Measurements from ENCODE around the gene CCDC169.
"Not testable (repeated sequence)": the region's sequence is repeated elsewhere in the genome, so short reads cannot be mapped to it uniquely, and the experiment has no call there.

CCDC169 gene

DNA sequence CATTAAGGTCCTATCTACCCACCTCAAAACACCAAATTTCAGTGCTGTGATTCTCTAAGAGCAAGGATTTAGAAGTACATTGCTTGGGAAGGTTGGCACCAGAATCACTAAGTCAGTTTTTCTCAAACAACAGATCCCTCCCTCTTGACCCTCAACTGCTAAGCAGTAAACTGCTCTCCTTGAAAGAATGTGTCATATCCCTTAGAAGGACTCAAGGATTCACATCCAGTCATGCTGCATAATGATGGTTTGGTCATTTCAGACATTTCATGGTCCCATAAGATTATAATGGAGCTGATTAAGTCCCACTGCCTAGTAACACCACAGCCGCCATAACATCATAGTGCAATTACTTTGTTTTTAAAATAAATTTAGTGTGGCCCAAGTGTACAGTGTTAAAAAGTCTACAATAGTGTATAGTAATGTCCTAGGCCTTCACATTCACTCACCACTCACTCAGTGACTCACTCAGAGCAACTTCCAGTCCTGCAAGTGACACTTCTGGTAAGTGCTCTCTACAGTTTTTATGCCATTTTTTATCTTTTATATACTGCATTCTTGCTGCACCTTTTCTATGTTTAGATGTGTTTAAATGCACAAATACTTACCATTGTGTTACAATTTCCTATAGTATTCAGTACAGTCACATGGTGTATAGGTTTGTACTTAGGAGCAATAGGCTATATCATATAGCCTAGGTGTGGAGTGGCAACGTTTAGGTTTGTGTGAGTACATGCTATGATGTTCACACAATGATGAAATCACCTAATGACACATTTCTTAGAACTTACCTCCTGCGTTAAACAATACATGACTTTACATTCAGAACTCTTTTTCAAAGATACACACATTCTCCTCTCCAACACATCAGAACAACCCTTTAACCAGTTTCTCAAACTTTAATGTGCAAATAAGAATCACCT, 15.7 kb upstream of the CCDC169 start:
- no peak for DNase-seq

DNA sequence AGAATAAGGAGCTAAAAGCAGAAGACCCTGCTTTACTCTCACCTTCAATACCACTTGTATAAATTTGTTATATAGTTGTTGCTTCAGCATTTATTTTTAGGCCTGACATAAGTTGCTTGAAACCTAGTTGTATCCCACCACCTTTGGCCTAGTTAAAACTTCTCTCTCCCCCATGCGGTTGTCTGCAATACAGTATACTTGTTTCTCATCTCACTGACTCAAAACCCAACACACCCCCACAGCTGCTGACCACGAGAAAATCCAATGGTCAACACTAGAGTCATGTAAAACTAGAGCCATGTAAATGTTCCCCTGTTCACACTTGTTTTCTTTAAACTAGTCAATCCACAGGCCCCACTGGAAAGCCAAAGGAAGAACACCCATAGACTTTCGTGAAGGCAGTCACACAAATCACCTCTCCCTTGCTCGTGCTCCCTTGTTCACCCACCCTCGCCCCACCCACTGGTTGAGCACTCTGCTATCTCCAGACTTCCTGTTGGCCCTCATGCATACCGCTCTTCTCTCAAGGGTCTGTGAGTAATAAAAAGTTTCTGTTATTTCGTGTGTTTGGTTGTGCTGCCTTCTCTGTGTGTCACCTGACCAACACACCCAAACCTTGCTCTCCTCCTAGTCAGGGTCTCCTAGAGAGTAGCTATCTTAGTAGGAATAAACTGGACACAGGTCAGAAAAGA, 12.9 kb upstream of the CCDC169 start:
- no peak for DNase-seq

DNA sequence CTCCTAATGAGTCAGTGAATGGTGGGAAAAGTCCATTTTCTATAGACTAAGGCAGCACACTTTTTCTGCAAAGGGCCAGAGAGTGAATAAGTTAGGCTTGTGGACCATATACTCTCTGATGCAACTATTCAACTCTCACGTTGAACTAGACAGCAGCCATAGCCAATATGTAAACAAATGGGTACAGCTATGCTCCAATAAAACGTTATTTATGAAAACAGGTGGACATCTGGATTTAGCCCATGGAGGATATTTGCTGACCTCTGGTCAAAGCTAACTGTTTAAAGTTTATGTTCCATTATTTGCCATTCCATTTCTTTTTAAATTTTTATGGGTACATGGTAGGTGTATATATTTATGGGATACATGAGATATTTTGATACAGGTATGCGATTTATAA, 4.7 kb upstream of the CCDC169 start:
- no peak for DNase-seq

DNA sequence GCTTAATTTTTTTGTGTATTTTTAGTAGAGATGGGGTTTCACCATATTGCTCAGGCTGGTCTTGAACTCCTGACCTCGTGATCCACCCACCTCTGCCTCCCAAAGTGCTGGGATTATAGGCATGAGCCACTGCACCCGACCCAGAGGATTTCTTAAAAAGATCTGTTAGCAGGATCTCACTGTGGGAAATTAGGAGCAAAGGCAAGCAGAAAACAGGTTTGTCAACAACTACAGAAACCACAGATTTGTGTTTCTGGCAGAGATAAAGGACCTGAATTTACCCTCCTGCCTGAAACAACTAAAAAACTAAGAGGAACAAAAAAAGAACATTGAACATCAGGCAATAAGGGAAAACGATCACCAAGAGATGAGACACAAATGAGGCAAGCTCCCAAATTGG, 1.9 kb upstream of the CCDC169 start:
- not testable (repeated sequence) for DNase-seq

DNA sequence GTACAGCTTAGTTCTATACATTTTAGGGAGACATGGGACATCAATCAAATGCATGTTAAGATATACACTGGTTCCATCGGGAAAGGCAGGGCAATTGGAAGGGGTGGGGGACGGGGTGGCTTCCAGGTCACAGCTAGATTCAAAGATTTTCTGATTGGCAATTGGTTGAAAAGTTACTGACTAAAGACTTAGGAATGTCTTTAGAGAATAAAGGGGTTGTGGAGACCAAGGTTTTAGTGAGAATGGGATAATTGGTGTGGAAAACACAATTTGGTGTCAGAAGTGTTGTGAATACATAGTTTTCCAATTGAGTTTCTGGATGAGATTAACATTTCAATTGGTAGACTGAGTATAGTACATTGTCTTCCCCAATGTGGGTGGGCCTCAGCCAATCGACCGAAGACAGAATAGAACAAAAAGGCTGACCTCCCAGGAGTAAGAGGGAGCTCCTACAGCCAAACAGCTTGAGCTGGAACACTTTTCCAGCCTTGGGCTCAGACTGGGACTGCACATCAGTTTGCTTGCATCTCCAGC, 988 bp upstream of the CCDC169 start:
- no peak for DNase-seq

DNA sequence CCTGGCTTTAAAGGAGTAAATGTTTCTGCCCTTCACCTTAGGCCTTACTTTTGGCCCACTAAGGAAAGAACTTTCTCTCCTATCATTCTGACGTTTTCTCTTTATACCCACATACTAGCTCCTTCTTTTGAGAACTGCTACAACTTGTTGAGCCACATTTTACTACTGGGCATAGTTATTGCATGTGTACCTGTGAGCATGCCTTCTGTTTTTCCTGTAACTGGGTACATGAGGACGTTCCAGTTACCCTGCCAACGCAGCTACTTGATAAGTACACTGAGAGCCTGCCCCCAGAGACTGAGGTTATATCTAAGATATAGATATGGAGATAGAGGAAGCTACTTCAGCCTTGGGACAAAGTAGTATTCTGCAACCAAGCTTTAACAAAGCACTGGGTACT, 3.5 kb downstream of the CCDC169 start:
- no peak for DNase-seq

DNA sequence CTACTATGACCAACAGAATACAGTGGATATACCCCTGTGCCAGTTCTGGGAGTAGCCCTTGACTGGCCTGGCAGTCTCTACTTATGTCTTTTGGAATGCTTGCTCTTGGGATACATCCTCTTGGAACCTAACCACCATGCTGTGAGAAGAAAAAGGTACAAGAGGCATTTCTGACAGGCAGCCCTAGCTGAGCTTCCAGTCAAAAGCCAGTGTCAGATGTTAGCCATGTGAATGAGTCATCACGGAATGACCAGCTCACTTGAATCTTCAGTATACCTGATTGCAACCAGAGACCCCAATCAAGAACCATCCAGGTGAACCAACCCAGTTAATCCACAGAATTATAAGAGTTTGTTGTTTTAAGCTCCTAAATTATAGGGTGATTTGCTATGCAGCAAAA, 4.1 kb downstream of the CCDC169 start:
- DNase-seq, result no peak

DNA sequence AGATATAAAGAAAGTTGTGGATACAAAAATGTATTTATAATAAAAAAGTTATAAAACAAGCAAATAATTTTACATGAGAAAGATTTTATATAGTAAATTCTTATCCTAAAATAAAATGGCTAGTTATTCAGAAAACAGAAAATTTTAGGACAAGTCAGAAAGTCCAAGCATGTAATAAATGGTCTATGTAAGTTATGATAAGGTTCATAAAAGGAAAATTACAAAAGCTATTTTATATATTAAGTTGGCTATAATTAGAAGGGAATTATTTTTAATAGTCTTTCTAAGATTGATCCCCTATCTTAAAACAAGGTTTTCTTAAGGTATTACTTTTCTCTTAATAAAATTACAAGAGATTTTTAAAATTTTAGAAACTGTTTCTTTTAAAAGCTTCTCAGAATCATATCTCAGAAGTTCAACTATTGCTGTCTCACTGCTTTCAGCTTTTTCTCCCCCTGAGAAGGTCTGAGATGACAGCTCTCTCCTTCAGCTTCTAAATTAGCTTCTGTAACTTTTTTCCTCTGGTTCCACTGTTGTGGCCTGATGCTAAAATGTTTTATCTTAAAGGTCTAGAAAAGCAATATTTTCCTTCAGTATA, 8.7 kb downstream of the CCDC169 start:
- no peak for DNase-seq

DNA sequence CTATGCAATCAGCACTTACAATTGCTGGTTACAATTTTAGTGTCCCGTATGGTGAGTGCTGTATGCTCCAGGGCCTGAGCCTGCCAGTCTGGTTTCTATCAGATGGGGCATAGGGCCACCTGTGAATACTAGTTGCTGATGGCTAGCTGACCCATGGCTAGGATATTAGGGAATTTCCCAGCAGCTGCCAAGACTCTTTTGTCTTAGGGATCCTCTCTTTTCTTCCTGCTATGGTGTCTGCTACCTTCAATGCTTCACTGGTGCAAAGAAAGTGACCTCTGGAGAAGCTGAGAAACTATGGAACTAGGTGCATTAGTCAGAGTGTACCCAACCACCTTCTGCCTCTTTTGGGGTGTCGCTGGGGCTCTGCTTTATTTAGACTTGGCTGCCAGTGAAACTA, 11.6 kb downstream of the CCDC169 start:
- DNase-seq, result no peak

DNA sequence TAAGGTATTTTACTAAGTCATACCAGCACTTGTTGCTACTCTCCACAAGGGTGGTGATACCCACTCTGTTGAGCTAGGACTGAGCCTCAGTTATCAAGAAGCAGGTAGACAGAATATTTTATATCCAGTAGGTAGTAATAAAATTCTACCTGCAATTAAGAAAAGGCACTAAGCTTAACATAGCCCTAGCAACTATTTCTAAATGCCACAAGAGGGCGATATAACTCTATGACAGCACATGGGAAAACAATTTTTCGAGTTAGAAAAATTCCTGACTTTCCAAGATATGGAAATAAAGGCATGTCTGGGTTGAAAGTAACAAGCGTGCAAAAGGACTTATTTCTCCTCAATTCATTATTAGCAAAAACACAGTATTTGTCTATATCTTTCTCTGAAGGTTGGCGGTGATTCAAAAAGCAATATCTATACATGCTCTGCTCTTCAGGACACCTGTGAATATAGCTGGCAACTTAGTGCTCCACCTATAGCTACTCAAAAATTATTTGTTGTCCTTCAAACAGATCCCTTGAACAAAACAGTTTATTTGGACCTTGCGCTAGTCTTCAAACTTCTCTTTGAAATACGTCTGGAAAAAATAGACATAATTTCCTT, 14.7 kb downstream of the CCDC169 start:
- DNase-seq, result no peak

DNA sequence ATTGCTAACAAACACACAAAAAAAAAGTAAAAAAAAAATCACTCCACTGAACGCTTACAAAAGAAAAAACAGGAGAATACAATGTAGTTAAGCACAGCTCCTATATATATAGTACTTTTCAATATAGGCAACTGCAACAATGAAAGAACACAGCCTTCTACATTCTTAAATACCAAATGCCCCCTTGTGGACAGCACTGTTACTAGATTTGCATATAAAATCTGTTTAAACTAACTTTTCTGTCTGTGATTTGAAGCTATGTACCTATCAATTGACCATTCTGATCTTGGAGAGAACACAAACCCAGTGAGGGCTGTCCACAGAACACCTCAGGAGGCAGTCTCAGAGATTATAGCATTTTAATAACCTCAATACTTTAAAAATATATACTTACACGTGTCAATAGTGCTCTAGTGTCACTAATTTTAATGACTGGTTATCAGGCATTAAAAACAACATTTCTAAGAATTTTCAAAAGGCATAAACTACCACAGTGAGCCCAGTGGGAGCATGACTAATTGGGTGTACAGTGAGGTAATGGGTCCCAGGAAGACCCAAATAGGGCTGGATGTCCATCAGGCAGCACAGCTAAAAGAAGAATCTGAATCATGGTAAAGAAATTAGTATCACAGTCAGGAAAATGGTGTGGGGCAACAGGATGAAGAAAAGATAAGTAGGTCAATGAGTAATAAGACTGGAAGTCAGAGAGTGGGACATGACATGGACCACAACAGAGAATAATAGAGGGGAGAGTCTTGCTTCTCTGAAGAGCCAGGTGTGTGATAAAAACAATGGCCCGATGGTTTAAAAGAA, 22.2 kb downstream of the CCDC169 start:
- DNase-seq, result no peak

DNA sequence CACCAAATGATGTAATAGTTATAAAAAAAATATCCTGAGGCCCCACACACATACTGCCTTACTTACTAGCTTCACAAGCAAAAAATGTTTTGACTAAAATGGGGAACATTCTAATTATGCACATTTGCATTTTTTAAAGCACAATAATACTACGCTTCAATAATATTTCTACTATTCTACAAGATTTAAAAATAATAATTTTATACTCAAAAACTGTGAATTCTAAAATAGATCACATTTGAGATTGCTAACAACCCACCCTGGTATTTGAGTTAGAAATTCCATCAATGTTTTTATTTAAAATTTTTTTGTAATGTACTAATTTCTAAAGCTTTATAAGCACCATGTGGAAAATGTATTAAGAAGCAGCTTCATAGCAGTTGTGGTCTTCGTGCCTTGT, 24.2 kb downstream of the CCDC169 start:
- DNase-seq, result no peak

DNA sequence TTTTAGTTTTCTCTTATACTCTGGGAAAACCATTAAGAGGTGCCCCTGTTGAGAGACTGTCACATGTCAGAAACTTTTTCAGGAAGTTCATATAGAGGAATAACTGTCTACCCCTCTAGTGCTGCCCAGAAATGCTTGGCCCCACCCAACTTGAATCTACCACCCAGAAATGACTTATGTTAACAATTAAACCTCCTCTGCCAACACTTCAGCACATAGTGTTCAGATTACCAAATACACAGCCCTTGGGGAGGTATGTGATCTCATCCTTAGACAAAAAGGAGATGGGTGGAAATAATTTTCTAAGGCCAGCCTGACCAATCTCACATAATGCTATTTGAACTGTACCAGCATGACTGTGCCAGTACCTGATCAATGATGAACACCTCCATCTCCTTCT, 35.6 kb downstream of the CCDC169 start:
- no peak for DNase-seq

DNA sequence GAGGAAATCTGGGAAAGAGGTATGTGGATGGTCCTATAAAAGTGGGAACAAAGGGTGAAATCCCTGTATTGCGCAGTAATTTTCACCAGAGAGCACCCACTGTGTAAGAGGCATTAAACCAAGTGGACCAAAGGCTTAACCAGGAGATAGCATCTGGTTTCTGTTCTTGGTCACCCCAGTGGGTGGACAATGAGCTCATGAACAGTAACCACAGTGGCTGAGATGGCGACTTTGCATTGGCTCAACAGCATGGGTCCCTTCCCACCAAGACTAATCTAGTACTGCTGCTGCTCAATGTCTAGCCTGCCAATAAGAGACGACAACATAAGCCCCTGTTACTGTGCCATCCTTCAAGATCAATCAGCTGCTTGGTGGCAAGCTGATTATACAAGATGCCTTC, 36.6 kb downstream of the CCDC169 start:
- DNase-seq, result no peak

DNA sequence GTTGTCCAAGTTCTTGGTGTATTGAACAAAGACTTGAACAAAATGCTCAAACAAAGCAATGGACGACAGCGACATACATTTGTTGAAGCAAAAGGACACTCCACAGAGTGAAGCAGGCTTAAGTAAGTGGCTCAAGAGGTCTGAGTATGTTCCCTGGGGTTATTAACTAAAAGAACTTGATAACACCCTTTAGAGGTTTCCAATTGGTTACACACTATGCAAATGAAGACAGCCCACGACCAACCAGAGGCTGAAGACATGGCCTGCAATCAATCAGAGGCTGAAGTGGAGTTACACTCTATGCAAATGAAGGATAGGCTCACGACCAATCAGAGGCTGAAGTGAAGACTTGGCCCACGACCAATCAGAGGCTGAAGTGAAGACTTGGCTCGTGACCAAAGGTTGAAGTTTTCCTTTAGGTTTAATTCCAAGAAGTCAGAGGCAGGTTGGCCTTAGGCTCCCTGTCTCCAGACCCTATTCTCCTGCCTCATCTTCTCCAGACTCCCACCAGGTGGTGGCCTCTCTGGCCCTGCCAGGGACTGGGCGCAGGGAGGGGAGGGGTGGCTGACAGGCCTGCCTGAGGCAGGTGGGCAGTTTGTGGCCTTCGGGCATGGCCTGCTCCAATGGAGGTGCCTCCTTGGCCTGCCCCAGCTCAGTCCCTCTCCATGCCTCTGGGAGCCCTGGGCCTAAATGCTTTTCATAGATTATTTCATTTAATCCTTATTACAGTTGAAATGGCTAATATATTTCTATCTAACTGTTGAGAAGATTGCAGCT, 38.1 kb downstream of the CCDC169 start:
- DNase-seq, result no peak

DNA sequence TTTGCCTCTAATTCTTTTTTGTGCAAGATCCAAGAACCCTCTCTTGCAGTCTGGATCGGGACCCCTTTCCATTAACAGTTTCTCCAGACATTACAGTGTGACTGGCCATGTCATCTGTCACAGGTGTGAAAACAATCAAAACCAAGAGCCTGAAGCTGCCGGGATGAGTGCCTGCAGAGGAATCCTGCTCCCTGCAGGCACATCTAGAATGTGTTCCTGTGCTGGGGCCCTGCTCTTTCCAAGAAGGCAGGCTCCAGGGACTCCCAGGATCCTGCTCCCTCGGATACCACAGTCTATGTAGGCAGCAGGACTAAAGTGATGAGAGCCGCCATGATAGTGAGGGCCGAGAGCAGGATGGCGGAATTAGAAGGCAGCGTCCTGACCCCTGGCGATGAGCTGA, 38.8 kb downstream of the CCDC169 start:
- no peak for DNase-seq

DNA sequence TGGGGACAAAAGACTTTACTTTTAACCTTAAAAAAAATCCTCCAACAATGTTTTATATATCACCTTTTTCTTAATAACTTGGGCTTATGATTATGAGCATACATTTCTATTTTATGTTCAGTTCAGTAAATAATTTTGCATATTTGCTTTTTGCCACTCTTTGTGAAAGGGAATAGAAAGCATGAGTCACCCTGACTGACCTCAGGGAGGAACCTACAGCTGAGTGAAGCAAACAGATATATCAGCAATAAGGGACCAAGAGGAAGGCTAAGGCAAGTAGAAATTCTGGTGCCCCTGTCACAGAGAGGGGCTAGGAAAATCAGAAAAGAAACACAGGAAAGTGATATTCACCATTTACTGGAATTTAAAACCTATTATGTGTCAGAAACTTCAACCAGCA, 46.1 kb downstream of the CCDC169 start:
- no peak for DNase-seq

DNA sequence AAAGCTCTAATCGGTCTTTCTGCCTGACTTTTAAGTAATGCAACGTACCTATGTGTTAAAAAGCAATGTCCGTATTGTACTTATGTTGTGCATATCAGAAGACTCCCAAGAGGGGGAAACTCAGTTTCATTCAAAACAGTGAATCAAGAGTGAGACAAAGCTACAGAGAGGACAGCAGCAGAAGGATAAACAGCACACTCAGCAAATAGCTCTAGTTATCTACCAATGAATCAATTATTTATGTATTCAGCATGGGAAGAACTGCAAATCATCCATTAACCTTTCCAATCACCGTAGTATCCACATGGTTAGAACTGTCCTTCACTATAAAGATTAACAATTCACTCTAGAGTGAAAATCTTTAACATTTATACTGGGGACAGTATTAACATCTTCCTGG, 46.6 kb downstream of the CCDC169 start:
- DNase-seq, result no peak

DNA sequence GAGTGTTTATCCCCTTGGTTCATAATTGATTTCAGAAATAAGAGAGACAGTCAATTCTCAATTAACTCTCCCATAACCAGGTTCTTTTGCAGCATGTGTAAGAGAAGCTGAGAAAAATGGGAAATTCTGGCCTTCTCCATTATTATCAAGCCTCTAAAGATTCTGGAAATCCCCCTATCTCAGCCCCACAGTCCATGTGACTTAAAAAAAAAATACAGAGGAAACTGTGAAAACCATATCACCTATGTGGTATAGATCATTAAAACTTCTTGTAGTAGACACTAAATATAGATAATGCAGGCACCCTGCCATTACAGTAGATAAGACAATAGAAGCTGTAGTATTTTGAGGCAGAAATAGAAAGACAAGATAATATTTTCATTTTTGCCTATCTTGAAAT, 48.9 kb downstream of the CCDC169 start:
- DNase-seq, result no peak

DNA sequence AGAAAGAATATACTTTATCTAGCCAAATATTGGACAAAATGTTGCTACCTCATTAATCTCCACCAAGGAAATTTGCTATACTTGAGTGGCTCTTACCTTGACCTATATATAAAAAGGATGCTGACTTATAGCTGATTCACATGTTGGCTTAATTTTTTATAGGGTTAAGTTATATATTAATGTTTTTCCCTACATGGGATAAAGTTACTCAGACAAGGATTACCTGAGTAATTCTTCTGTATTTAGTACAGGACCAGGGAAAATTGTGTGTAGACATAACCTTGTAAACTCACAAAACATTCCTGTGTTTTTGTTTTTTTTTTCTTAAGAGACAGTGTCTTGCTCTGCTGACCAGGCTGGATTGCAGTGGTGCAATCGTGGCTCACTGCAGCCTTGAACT, 52.6 kb downstream of the CCDC169 start:
- DNase-seq, result no peak

DNA sequence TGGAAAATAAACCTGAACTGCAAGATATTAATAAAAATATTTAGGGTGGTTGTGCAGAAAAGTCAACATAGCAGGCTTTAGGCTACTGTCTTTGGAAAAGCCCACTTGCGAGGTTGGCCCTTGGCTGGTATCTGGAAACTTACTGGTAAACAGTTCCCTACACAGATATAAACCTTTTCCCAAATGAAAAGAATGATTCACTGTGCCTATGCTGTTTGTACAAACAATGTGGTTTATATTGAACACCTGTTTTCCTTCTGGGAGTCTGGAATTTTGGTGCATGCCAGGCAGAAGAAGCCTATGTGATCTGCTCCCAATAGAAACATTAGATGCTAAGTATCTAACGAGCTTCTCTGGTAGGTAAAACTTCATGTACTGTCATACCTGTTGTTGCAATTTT, 53.5 kb downstream of the CCDC169 start:
- no peak for DNase-seq

DNA sequence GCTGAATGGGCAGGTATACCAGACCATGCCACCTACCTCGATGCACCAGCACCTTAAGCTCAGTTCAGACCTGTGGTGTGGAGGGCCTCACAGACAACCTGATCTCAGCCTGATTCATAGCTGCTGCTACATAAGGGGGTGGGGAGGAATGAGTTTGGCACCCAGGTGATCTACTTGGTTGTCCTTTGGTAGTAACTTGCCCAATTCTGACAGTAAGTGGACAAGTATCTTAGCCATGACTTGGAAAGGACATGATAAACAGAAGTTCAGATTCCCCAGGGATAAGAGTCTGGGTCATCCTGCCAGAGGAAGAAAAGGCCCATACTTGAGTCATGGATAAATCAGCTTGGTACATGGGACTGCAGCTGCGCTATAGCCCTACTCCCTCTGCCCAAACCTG, 54.9 kb downstream of the CCDC169 start:
- no peak for DNase-seq
